Liver (tissue), 9 donors: Measurements from ENCODE around the gene CPN1. TPM values are rescaled to one million over a fixed set of nuclear protein-coding genes. Genes with fewer than 3 reads are reported as not detected.

ENCODE experiments used
- DNase-seq: peaks from one replicate; pipeline ENCODE4 v3.0.0-alpha.2; 2017; ENCODE audit warnings: low spot score
- H3K27ac ChIP-seq, 2 donors: one replicate each; pipeline ENCODE4 v1.7.0; 2013; ENCODE audit warnings: inconsistent platforms in 2 of 2, low read length in 2 of 2, control low read depth in 1 of 2, low read depth in 1 of 2, mild to moderate bottlenecking in 1 of 2
- H3K27me3 ChIP-seq, 4 donors: one replicate each; pipeline versions ENCODE4 v1.6.1 to v1.7.0; 2013; ENCODE audit warnings: low read length in 3 of 4, inconsistent platforms in 1 of 4, mild to moderate bottlenecking in 1 of 4, moderate library complexity in 1 of 4; ENCODE audit not compliant: control insufficient read depth in 4 of 4, insufficient read depth in 4 of 4
- H3K36me3 ChIP-seq, 4 donors: one replicate each; pipeline versions ENCODE4 v1.6.1 to v1.7.0; 2013; ENCODE audit warnings: low read length in 3 of 4, mild to moderate bottlenecking in 3 of 4, low read depth in 1 of 4, moderate library complexity in 1 of 4; ENCODE audit not compliant: control insufficient read depth in 4 of 4, insufficient read depth in 3 of 4
- H3K4me1 ChIP-seq, 4 donors: one replicate each; pipeline versions ENCODE4 v1.6.1 to v1.7.0; 2013; ENCODE audit warnings: low read length in 3 of 4, mild to moderate bottlenecking in 3 of 4, moderate library complexity in 1 of 4; ENCODE audit not compliant: control insufficient read depth in 4 of 4, insufficient read depth in 4 of 4
- H3K4me3 ChIP-seq, 3 donors: one replicate each; pipeline versions ENCODE4 v1.6.1 to v1.7.0; 2013; ENCODE audit warnings: low read length in 3 of 3, control low read depth in 1 of 3, low read depth in 1 of 3, mild to moderate bottlenecking in 1 of 3
- H3K9ac ChIP-seq, 2 donors: one replicate each; pipeline ENCODE4 v1.7.0; 2013; ENCODE audit warnings: low read length in 2 of 2, mild to moderate bottlenecking in 2 of 2, moderate library complexity in 2 of 2, control low read depth in 1 of 2, low read depth in 1 of 2
- H3K9me3 ChIP-seq, 4 donors: one replicate each; pipeline versions ENCODE4 v1.6.1 to v1.7.0; 2013; ENCODE audit warnings: low read length in 3 of 4; ENCODE audit not compliant: control insufficient read depth in 4 of 4
- ATF3 ChIP-seq: IDR thresholded peaks from 2 replicates; pipeline ENCODE4 v1.6.1; 2016; ENCODE audit warnings: antibody characterized with exemption
- CTCF ChIP-seq: fragments of 150-350 bp; IDR thresholded peaks from 2 replicates; pipeline ENCODE4 v1.5.1; 2017; ENCODE audit warnings: improper control_type of control experiment, low read depth, low read length; ENCODE audit not compliant: missing input control
- EGR1 ChIP-seq, 2 donors: IDR thresholded peaks; 2 replicates each; pipeline ENCODE4 v1.6.1; 2016 to 2018; ENCODE audit warnings: antibody characterized with exemption in 2 of 2, low read depth in 2 of 2
- FOXA1 ChIP-seq: IDR thresholded peaks from 2 replicates; pipeline ENCODE4 v1.6.1; 2016; ENCODE audit warnings: antibody characterized with exemption
- FOXA2 ChIP-seq: IDR thresholded peaks from 2 replicates; pipeline ENCODE4 v1.6.1; 2016; ENCODE audit warnings: antibody characterized with exemption
- GABPA ChIP-seq, 2 donors: IDR thresholded peaks in 1 of 2; conservative IDR thresholded peaks in 1 of 2; 2 replicates each; pipeline ENCODE4 v1.6.1; 2016; ENCODE audit warnings: antibody characterized with exemption in 2 of 2, mild to moderate bottlenecking in 1 of 2, moderate library complexity in 1 of 2
- HNF4A ChIP-seq, 2 donors: conservative IDR thresholded peaks; 2 replicates each; pipeline ENCODE4 v1.6.1; 2016; ENCODE audit warnings: antibody characterized with exemption in 2 of 2, mild to moderate bottlenecking in 2 of 2
- HNF4G ChIP-seq: IDR thresholded peaks from 2 replicates; pipeline ENCODE4 v1.6.1; 2016; ENCODE audit warnings: antibody characterized with exemption
- JUND ChIP-seq, 2 donors: IDR thresholded peaks; 2 replicates each; pipeline ENCODE4 v1.6.1; 2016; ENCODE audit warnings: antibody characterized with exemption in 2 of 2
- MAX ChIP-seq: IDR thresholded peaks from 2 replicates; pipeline ENCODE4 v1.6.1; 2016; ENCODE audit warnings: antibody characterized with exemption
- NR2F2 ChIP-seq: IDR thresholded peaks from 2 replicates; pipeline ENCODE4 v1.6.1; 2016; ENCODE audit warnings: antibody characterized with exemption
- RAD21 ChIP-seq, 2 donors: IDR thresholded peaks; 2 replicates each; pipeline ENCODE4 v1.6.1; 2016; ENCODE audit warnings: antibody characterized with exemption in 2 of 2, mild to moderate bottlenecking in 2 of 2
- REST ChIP-seq: IDR thresholded peaks from 2 replicates; pipeline ENCODE4 v1.6.1; 2016; ENCODE audit warnings: antibody characterized with exemption, mild to moderate bottlenecking
- RXRA ChIP-seq, 2 donors: IDR thresholded peaks; 2 replicates each; pipeline ENCODE4 v1.6.1; 2017 to 2018; ENCODE audit warnings: antibody characterized with exemption in 2 of 2, mild to moderate bottlenecking in 1 of 2
- SP1 ChIP-seq: IDR thresholded peaks from 2 replicates; pipeline ENCODE4 v1.6.1; 2018; ENCODE audit warnings: antibody characterized with exemption, mild to moderate bottlenecking
- TAF1 ChIP-seq: conservative IDR thresholded peaks from 2 replicates; pipeline ENCODE4 v1.6.1; 2016; ENCODE audit warnings: antibody characterized with exemption, mild to moderate bottlenecking
- YY1 ChIP-seq: IDR thresholded peaks from 2 replicates; pipeline ENCODE4 v1.6.1; 2016; ENCODE audit warnings: antibody characterized with exemption, mild to moderate bottlenecking
- ZBTB33 ChIP-seq: IDR thresholded peaks from 2 replicates; pipeline ENCODE4 v1.6.1; 2016; ENCODE audit warnings: antibody characterized with exemption
- WGBS: extraction: QIAGEN DNeasy Blood & Tissue Kit; methylation state at CpG from one replicate; pipeline ENCODE4 v1.1.7; 2013; 5-methylcytosine and 5-hydroxymethylcytosine counted together
- polyA plus RNA-seq, 2 donors: library from polyadenylated mRNA; stranded (reverse) in 1 of 2; unstranded in 1 of 2; fragments of 200-250 nt in 1 of 2; fragments of >200 nt in 1 of 2; fragmentation: Nextera tagmentation in 1 of 2; extraction: Ambion mirVana in 1 of 2; gene quantifications; one replicate each; pipeline versions ENCODE4 v1.2.1 to v1.2.3, GENCODE V29; 2013 to 2015
- total RNA-seq, 2 donors: library from RNA; depleted of rRNA; stranded (reverse); fragments of >200 nt; gene quantifications; one replicate each; pipeline ENCODE4 v1.2.3, GENCODE V29; 2014
- donor health status: healthy.
- donor health status: healthy.
- donor health status: healthy.
- donor health status: healthy.
- donor health status: healthy.

Gene CPN1
- total and polyA plus RNA-seq, 4 donors: 30.4 to 119 (median 96.8) TPM

- Histone ChIP-seq H3K27me3 (no peaks in the 10 kb centered on the region), H3K36me3 (peaks cover 11 to 46% (median 22%) of the 10 kb centered on the region in 4 donors), H3K4me1 (peaks cover 0 to 12% (median 0%) of the 10 kb centered on the region in 4 donors), H3K9me3 (no peaks in the 10 kb centered on the region), H3K9ac (no peak overlapping the region), H3K4me3 (no peak overlapping the region), H3K27ac (no peak overlapping the region)
- no peak for TF ChIP-seq JUND (IDR thresholded peaks at IDR 0.05)
- no peak for TF ChIP-seq FOXA2
- TF ChIP-seq REST: no peak
- no peak for TF ChIP-seq SP1
- TF ChIP-seq HNF4A (conservative IDR thresholded peaks at IDR 0.05): no peak
- no peak for TF ChIP-seq GABPA (IDR thresholded peaks at IDR 0.05 in 1 of 2, conservative IDR thresholded peaks at IDR 0.05 in 1 of 2)
- TF ChIP-seq ATF3: no peak
- TF ChIP-seq RAD21 (IDR thresholded peaks at IDR 0.05): no peak
- no peak for TF ChIP-seq NR2F2
- TF ChIP-seq CTCF: no peak
- TF ChIP-seq EGR1 (IDR thresholded peaks at IDR 0.05; ENCODE audit: low read depth in 2 of 2): no peak
- TF ChIP-seq HNF4G: no peak
- TF ChIP-seq MAX: no peak
- no peak for TF ChIP-seq FOXA1
- TF ChIP-seq YY1: no peak
- TF ChIP-seq ZBTB33: no peak
- no peak for TF ChIP-seq RXRA (IDR thresholded peaks at IDR 0.05)
- TF ChIP-seq TAF1: no peak
- no peak for DNase-seq
- WGBS: 88% methylated on average over 2 of the region's 2 CpGs
Observed at GRCh38 chr10:100043344-100043743, 38.3 kb downstream of the CPN1 start.
